K562 (cell line): Measurements from ENCODE around the gene SEH1L. TPM values are rescaled to one million over a fixed set of nuclear protein-coding genes. Genes with fewer than 3 reads are reported as not detected.

Experiments used
- CREB1 ChIP-seq, 2 experiments: sonication (generic) in 1 of 2; formaldehyde crosslinking in 1 of 2; IDR thresholded peaks; 2 replicates each; pipeline versions ENCODE4 v1.6.1 to v1.8.0; 2012 to 2022; ENCODE audit warnings: inconsistent platforms in 1 of 2, mild to moderate bottlenecking in 1 of 2, missing genetic modification reagents in 1 of 2, moderate library complexity in 1 of 2
- ETV5 ChIP-seq: sonication (generic); formaldehyde crosslinking; IDR thresholded peaks from 2 replicates; pipeline ENCODE4 v1.4.0; 2020; ENCODE audit warnings: low read depth, mild to moderate bottlenecking, missing genetic modification reagents
- FIP1L1 ChIP-seq: fragments of 200-400 bp; formaldehyde crosslinking; IDR thresholded peaks from 2 replicates; pipeline ENCODE4 v1.6.1; 2018; ENCODE audit warnings: mild to moderate bottlenecking, low read depth, low read length; ENCODE audit not compliant: poor library complexity, severe bottlenecking
- GABPB1 ChIP-seq: sonication (generic); formaldehyde crosslinking; IDR thresholded peaks from 2 replicates; pipeline ENCODE4 v1.8.0; 2022; ENCODE audit warnings: mild to moderate bottlenecking, missing genetic modification reagents
- HNRNPLL ChIP-seq: fragments of 200-400 bp; formaldehyde crosslinking; IDR thresholded peaks from 2 replicates; pipeline ENCODE4 v1.6.1; 2017; ENCODE audit warnings: low read length, low read depth, mild to moderate bottlenecking; ENCODE audit not compliant: poor library complexity, severe bottlenecking
- MXI1 ChIP-seq: IDR thresholded peaks from 2 replicates; pipeline ENCODE4 v1.6.1; 2011; ENCODE audit warnings: low read depth, mild to moderate bottlenecking, improper control_type of control experiment, low read length
- POLR2H ChIP-seq: IDR thresholded peaks from 2 replicates; pipeline ENCODE4 v1.6.1; 2016; ENCODE audit warnings: missing genetic modification characterization, low read depth, mild to moderate bottlenecking, control low read depth, missing compliant biosample characterization, moderate library complexity
- PTTG1 ChIP-seq: fragments of 450-650 bp; IDR thresholded peaks from 2 replicates; pipeline ENCODE4 v1.6.1; 2016; ENCODE audit warnings: low read depth, mild to moderate bottlenecking, missing genetic modification characterization, missing compliant biosample characterization
- RREB1 ChIP-seq: fragments of 250-450 bp; sonication (Bioruptor Pico); IDR thresholded peaks from 2 replicates; pipeline ENCODE4 v1.4.0; 2020
- SPI1 ChIP-seq: IDR thresholded peaks from 2 replicates; pipeline ENCODE4 v1.6.1; 2011; ENCODE audit warnings: low read depth, low read length, control low read depth, borderline replicate concordance
- ZNF140 ChIP-seq: fragments of 250-450 bp; sonication (Bioruptor Pico); IDR thresholded peaks from 2 replicates; pipeline ENCODE4 v1.8.0; 2021; ENCODE audit warnings: moderate library complexity, mild to moderate bottlenecking, inconsistent platforms
- ZNF316 ChIP-seq: fragments of 450-650 bp; IDR thresholded peaks from 2 replicates; pipeline ENCODE4 v1.6.1; 2016
- ZNF518B ChIP-seq: fragments of 250-450 bp; sonication (Bioruptor Pico); IDR thresholded peaks from 2 replicates; pipeline ENCODE4 v1.5.0; 2021; ENCODE audit warnings: mild to moderate bottlenecking, moderate library complexity
- polyA plus RNA-seq, 8 experiments: library from polyadenylated mRNA; depleted of rRNA in 4 of 8; stranded (reverse) in 5 of 8; unstranded in 3 of 8; fragments of >200 nt; fragmentation: Nextera tagmentation in 2 of 8; fragmentation: Illumina TruSeq in 1 of 8; extraction: Ambion mirVana in 2 of 8; extraction: Trizol in 1 of 8; gene quantifications; 2 replicates each; pipeline versions ENCODE4 v1.2.1 to v1.2.3, GENCODE V29; 2011 to 2014; ENCODE audit warnings: inconsistent platforms in 1 of 8, missing spikeins in 1 of 8
- total RNA-seq, 7 experiments: library from RNA; depleted of rRNA in 6 of 7; stranded (reverse); fragments of >200 nt in 6 of 7; fragmentation: Illumina TruSeq in 2 of 7; extraction: Trizol in 2 of 7; gene quantifications; 2 replicates each; pipeline versions ENCODE4 v1.2.1 to v1.2.3, GENCODE V29; 2011 to 2021; ENCODE audit warnings: low replicate concordance in 1 of 7
- TF ChIP-seq, protein P1 (sequence below): sonication (generic); formaldehyde crosslinking; IDR thresholded peaks from 2 replicates; pipeline ENCODE4 v1.8.0; 2022; ENCODE audit warnings: missing genetic modification reagents, mild to moderate bottlenecking, moderate library complexity, borderline replicate concordance
- TF ChIP-seq, protein P2 (sequence below): sonication (generic); formaldehyde crosslinking; IDR thresholded peaks from 2 replicates; pipeline ENCODE4 v1.8.0; 2022; ENCODE audit warnings: missing genetic modification reagents, mild to moderate bottlenecking, borderline replicate concordance

SEH1L gene
- total and polyA plus RNA-seq, 9 of the 15 experiments (the other 6 are each of a cell fraction or from before 2014, with no cell fraction given): 62.2 to 180 (median 108) TPM

- 0 out of 2 replicates have a peak, but pooled peaks have one; percentile 25 for TF ChIP-seq RREB1 (CRISPR knock-in tag)
- no peak for TF ChIP-seq ZNF518B (CRISPR knock-in tag)
- peak; percentile 46 for TF ChIP-seq HNRNPLL
- peak; percentile 79 for TF ChIP-seq GABPB1 (CRISPR knock-in tag)
- 0 out of 2 replicates have a peak, but pooled peaks have one; percentile 16 for TF ChIP-seq ZNF316
- TF ChIP-seq ZNF140 (CRISPR knock-in tag): no peak
- TF ChIP-seq MXI1: no peak; the same call in 1 of the 2 replicates
- TF ChIP-seq SPI1: no peak
- TF ChIP-seq, protein P1, sequence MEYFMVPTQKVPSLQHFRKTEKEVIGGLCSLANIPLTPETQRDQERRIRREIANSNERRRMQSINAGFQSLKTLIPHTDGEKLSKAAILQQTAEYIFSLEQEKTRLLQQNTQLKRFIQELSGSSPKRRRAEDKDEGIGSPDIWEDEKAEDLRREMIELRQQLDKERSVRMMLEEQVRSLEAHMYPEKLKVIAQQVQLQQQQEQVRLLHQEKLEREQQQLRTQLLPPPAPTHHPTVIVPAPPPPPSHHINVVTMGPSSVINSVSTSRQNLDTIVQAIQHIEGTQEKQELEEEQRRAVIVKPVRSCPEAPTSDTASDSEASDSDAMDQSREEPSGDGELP (CRISPR knock-in tag): peak; percentile 64; the same call in 1 of the 2 replicates
- TF ChIP-seq, protein P2, sequence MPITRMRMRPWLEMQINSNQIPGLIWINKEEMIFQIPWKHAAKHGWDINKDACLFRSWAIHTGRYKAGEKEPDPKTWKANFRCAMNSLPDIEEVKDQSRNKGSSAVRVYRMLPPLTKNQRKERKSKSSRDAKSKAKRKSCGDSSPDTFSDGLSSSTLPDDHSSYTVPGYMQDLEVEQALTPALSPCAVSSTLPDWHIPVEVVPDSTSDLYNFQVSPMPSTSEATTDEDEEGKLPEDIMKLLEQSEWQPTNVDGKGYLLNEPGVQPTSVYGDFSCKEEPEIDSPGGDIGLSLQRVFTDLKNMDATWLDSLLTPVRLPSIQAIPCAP (CRISPR knock-in tag): no peak
- TF ChIP-seq PTTG1 (tag): peak; percentile 20; the same call in 1 of the 2 replicates
- TF ChIP-seq FIP1L1: peak; percentile 72
- peak; percentile 86 for TF ChIP-seq POLR2H (tag)
- TF ChIP-seq ETV5: peak; percentile 89
- no peak; the same call in 1 of the 2 replicates for TF ChIP-seq CREB1 (IDR thresholded peaks at IDR 0.05)
- 0 out of 2 replicates have a peak, but pooled peaks have one; percentile 14 for TF ChIP-seq CREB1 (CRISPR knock-in tag; IDR thresholded peaks at IDR 0.05)
Measured at GRCh38 chr18:12948050-12948804, 416 bp downstream of the SEH1L start (continued).
